ENCODE measurements around the gene RPL28. TPM values are rescaled to one million over a fixed set of nuclear protein-coding genes. Genes with fewer than 3 reads are reported as not detected.
A peak's percentile ranks its signal among the peaks of the same experiment; 100 is the strongest.
"Not testable (repeated sequence)": the region's sequence is repeated elsewhere in the genome, so short reads cannot be mapped to it uniquely, and the experiment has no call there.

The RPL28 gene
- total RNA-seq, 2 experiments from 2014 or later: 3,030 to 3,043 TPM

- DNase-seq (no peak), ATAC-seq (ENCODE audit: low read depth) (no peak)
- H3K27ac Mint-ChIP-seq: no peak overlapping the region
- POLR2A ChIA-PET: no interaction called here
- H3K4me3 Mint-ChIP-seq: no peak overlapping the region
- no peaks in the 10 kb centered on the region for H3K9me3 Mint-ChIP-seq
- peaks cover 50% of the 10 kb centered on the region for H3K27me3 Mint-ChIP-seq
- peaks cover 1% of the 10 kb centered on the region for H3K36me3 Mint-ChIP-seq
- H3K4me1 Mint-ChIP-seq: peaks cover 14% of the 10 kb centered on the region
Observed at GRCh38 chr19:55439052-55439451, 53.3 kb downstream of the RPL28 start.

GRCh38 chr19:55440411-55441105 is 54.8 kb downstream of the RPL28 start:
- peaks cover 14% of the 10 kb centered on the region for H3K4me1 Mint-ChIP-seq
- H3K27ac Mint-ChIP-seq: no peak overlapping the region
- no peak for ATAC-seq (ENCODE audit: low read depth)
- H3K36me3 Mint-ChIP-seq: peaks cover 1% of the 10 kb centered on the region
- H3K27me3 Mint-ChIP-seq: peaks cover 64% of the 10 kb centered on the region
- POLR2A ChIA-PET: no interaction called here
- no peaks in the 10 kb centered on the region for H3K9me3 Mint-ChIP-seq
- DNase-seq: no peak
- no peak overlapping the region for H3K4me3 Mint-ChIP-seq

GRCh38 chr19:55441319-55441691 is 55.6 kb downstream of the RPL28 start:
- Mint-ChIP-seq H3K9me3 (no peaks in the 10 kb centered on the region), H3K4me1 (peaks cover 14% of the 10 kb centered on the region), H3K36me3 (peaks cover 1% of the 10 kb centered on the region), H3K4me3 (peak overlapping the region; percentile 14), H3K27me3 (peaks cover 70% of the 10 kb centered on the region), H3K27ac (no peak overlapping the region)
- no peak for ATAC-seq (ENCODE audit: low read depth)
- POLR2A ChIA-PET: no interaction called here
- DNase-seq: no peak

- ATAC-seq (ENCODE audit: low read depth): no peak
- DNase-seq: no peak
- Mint-ChIP-seq H3K4me3 (peak overlapping the region; percentile 14), H3K4me1 (peaks cover 14% of the 10 kb centered on the region), H3K27me3 (peaks cover 69% of the 10 kb centered on the region), H3K27ac (no peak overlapping the region), H3K36me3 (peaks cover 1% of the 10 kb centered on the region), H3K9me3 (no peaks in the 10 kb centered on the region)
- POLR2A ChIA-PET: interaction anchor here (0.6 kb wide), 1 partner anchor 19 kb away, joined by 3 read pairs; no protein-coding TSS in a partner anchor
Observed at GRCh38 chr19:55441692-55442321, 56.1 kb downstream of the RPL28 start.

GRCh38 chr19:55442372-55442961 is 56.7 kb downstream of the RPL28 start:
- H3K27me3 Mint-ChIP-seq: peaks cover 63% of the 10 kb centered on the region
- peaks cover 14% of the 10 kb centered on the region for H3K4me1 Mint-ChIP-seq
- POLR2A ChIA-PET: interaction anchor here (0.6 kb wide), 1 partner anchor 20 kb away, joined by 3 read pairs; no protein-coding TSS in a partner anchor
- H3K27ac Mint-ChIP-seq: no peak overlapping the region
- no peaks in the 10 kb centered on the region for H3K9me3 Mint-ChIP-seq
- peaks cover 1% of the 10 kb centered on the region for H3K36me3 Mint-ChIP-seq
- ATAC-seq (ENCODE audit: low read depth) (no peak), DNase-seq (no peak)
- no peak overlapping the region for H3K4me3 Mint-ChIP-seq

- no peak within 1 kb of the TSS for H3K27ac Mint-ChIP-seq
- H3K9me3 Mint-ChIP-seq: no peaks in the 10 kb centered on the region
- no peak within 1 kb of the TSS for H3K4me3 Mint-ChIP-seq
- peaks cover 14% of the 10 kb centered on the region for H3K4me1 Mint-ChIP-seq
- POLR2A ChIA-PET: no interaction called here
- no peak for DNase-seq
- peaks cover 60% of the 10 kb centered on the region for H3K27me3 Mint-ChIP-seq
- no peak for ATAC-seq (ENCODE audit: low read depth)
- H3K36me3 Mint-ChIP-seq: peaks cover 1% of the 10 kb centered on the region
Observed at GRCh38 chr19:55443045-55443823, 57.5 kb downstream of the RPL28 start, which contains the start of gene SHISA7. SHISA7 (minus strand) TSS chr19:55443300; CDS start chr19:55442863, 437 bp downstream.

GRCh38 chr19:55443824-55444480 is 58.2 kb downstream of the RPL28 start:
- ATAC-seq (ENCODE audit: low read depth): no peak
- POLR2A ChIA-PET: no interaction called here
- Mint-ChIP-seq H3K9me3 (no peaks in the 10 kb centered on the region), H3K4me1 (peaks cover 14% of the 10 kb centered on the region), H3K27me3 (peaks cover 57% of the 10 kb centered on the region), H3K27ac (no peak overlapping the region), H3K36me3 (peaks cover 1% of the 10 kb centered on the region), H3K4me3 (no peak overlapping the region)
- DNase-seq: no peak

- Mint-ChIP-seq H3K4me1 (peaks cover 14% of the 10 kb centered on the region), H3K27ac (no peak overlapping the region), H3K36me3 (peaks cover 1% of the 10 kb centered on the region), H3K27me3 (peaks cover 50% of the 10 kb centered on the region), H3K4me3 (no peak overlapping the region), H3K9me3 (no peaks in the 10 kb centered on the region)
- POLR2A ChIA-PET: no interaction called here
- DNase-seq: no peak
- no peak for ATAC-seq (ENCODE audit: low read depth)
Observed at GRCh38 chr19:55444646-55445045, 58.9 kb downstream of the RPL28 start.

GRCh38 chr19:55446060-55446459 is 60.3 kb downstream of the RPL28 start:
- POLR2A ChIA-PET: interaction anchor here (0.7 kb wide), 1 partner anchor 12 kb away, joined by 4 read pairs; no protein-coding TSS in a partner anchor
- H3K36me3 Mint-ChIP-seq: no peaks in the 10 kb centered on the region

GRCh38 chr19:55447421-55448174 is 61.9 kb downstream of the RPL28 start:
- Mint-ChIP-seq H3K4me3 (no peak overlapping the region), H3K27me3 (peaks cover 48% of the 10 kb centered on the region), H3K4me1 (peaks cover 4% of the 10 kb centered on the region), H3K9me3 (no peaks in the 10 kb centered on the region), H3K27ac (no peak overlapping the region), H3K36me3 (no peaks in the 10 kb centered on the region)
- ATAC-seq (ENCODE audit: low read depth): peak; percentile 34
- POLR2A ChIA-PET: no interaction called here
- no peak for DNase-seq

More at GRCh38 chr19:55446060-55446459, 60.3 kb downstream of the RPL28 start:
- Mint-ChIP-seq H3K9me3 (no peaks in the 10 kb centered on the region), H3K4me1 (peaks cover 10% of the 10 kb centered on the region), H3K27ac (no peak overlapping the region), H3K27me3 (peaks cover 50% of the 10 kb centered on the region), H3K4me3 (no peak overlapping the region)
- DNase-seq (no peak), ATAC-seq (ENCODE audit: low read depth) (no peak)

- H3K4me1 Mint-ChIP-seq; ATAC-seq (ENCODE audit: low read depth); H3K36me3 Mint-ChIP-seq; H3K4me3 Mint-ChIP-seq; H3K9me3 Mint-ChIP-seq; DNase-seq; POLR2A ChIA-PET; H3K27ac Mint-ChIP-seq: not testable (repeated sequence)
- H3K27me3 Mint-ChIP-seq: peaks cover 45% of the 10 kb centered on the region
Observed at GRCh38 chr19:55448175-55448490, 62.4 kb downstream of the RPL28 start.

- no peak overlapping the region for H3K27ac Mint-ChIP-seq
- H3K27me3 Mint-ChIP-seq: peaks cover 40% of the 10 kb centered on the region
- POLR2A ChIA-PET: interaction anchor here (1.0 kb wide), 1 partner anchor 42 kb away, joined by 4 read pairs; the partner anchor contains the start of gene UBE2S
- no peaks in the 10 kb centered on the region for H3K9me3 Mint-ChIP-seq
- no peak overlapping the region for H3K4me3 Mint-ChIP-seq
- H3K36me3 Mint-ChIP-seq: peaks cover 6% of the 10 kb centered on the region
- no peak for DNase-seq
- no peak for ATAC-seq (ENCODE audit: low read depth)
- H3K4me1 Mint-ChIP-seq: peaks cover 4% of the 10 kb centered on the region
Observed at GRCh38 chr19:55449469-55449868, 63.7 kb downstream of the RPL28 start.

Measured in activated naive CD8-positive, alpha-beta T cell treated with anti-CD3 and anti-CD28 coated beads, Interleukin-2, amount 10 ng/mL, durations not matched to agents 7 days and 5 days (primary cell).